Fibroblast of villous mesenchyme (primary cell): ENCODE data around the gene FABP3. TPM values are rescaled to one million over a fixed set of nuclear protein-coding genes. Genes with fewer than 3 reads are reported as not detected.
A peak's percentile ranks its signal among the peaks of the same experiment; 100 is the strongest.

Experiments used
- DNase-seq: peaks from one replicate; pipeline ENCODE4 v3.0.0-alpha.2; 2010; ENCODE audit warnings: low read depth
- H3K4me3 ChIP-seq: 2 replicates; pipeline ENCODE4 v1.5.1; 2011; ENCODE audit warnings: low read depth, mild to moderate bottlenecking, low read length
- CTCF ChIP-seq: IDR thresholded peaks from 2 replicates; pipeline ENCODE4 v1.5.1; 2012; ENCODE audit warnings: low read depth, mild to moderate bottlenecking, low read length; ENCODE audit not compliant: insufficient read depth
- total RNA-seq: library from RNA; depleted of rRNA; stranded (reverse); fragments of >200 nt; gene quantifications from 2 replicates; pipeline ENCODE4 v1.2.3, GENCODE V29; 2012

FABP3 gene
- total RNA-seq, 1 donor: 54.8 TPM

GRCh38 chr1:31399976-31400375 is 27.1 kb upstream of the FABP3 start:
- DNase-seq: no peak
- no peak for TF ChIP-seq CTCF
- H3K4me3 ChIP-seq: no peak overlapping the region

- H3K4me3 ChIP-seq: no peak overlapping the region
- TF ChIP-seq CTCF: no peak
- no peak for DNase-seq
Measured at GRCh38 chr1:31398246-31398645, 25.4 kb upstream of the FABP3 start.

GRCh38 chr1:31397360-31398095 is 24.7 kb upstream of the FABP3 start:
- TF ChIP-seq CTCF: no peak
- DNase-seq: no peak
- no peak overlapping the region for H3K4me3 ChIP-seq

- TF ChIP-seq CTCF: peak; percentile 48
- H3K4me3 ChIP-seq: no peak overlapping the region
- DNase-seq: peak; percentile 87
Measured at GRCh38 chr1:31396633-31397351, 23.9 kb upstream of the FABP3 start.

- peak overlapping the region; percentile 39 for H3K4me3 ChIP-seq
- peak; percentile 86 for TF ChIP-seq CTCF
- DNase-seq: peak; percentile 72
Measured at GRCh38 chr1:31394584-31395193, 21.8 kb upstream of the FABP3 start.

- no peak for TF ChIP-seq CTCF
- H3K4me3 ChIP-seq: no peak overlapping the region
- DNase-seq: no peak
Measured at GRCh38 chr1:31393463-31393862, 20.6 kb upstream of the FABP3 start.
